Subcutaneous adipose tissue (tissue), 4 donors: Measurements from ENCODE around the gene DNER. TPM values are rescaled to one million over a fixed set of nuclear protein-coding genes. Genes with fewer than 3 reads are reported as not detected.

Experiments used
- total RNA-seq, 4 donors: library from RNA; depleted of rRNA; stranded (reverse); fragments of >200 nt; gene quantifications; one replicate each; pipeline ENCODE4 v1.1.0, GENCODE V29; 2016
- TF ChIP-seq, protein P1 (sequence below): fragments of 450-650 bp; IDR thresholded peaks from one replicate; pipeline ENCODE4 v1.5.1; 2016; ENCODE audit warnings: low read depth, mild to moderate bottlenecking, control low read depth, antibody characterized with exemption, moderate library complexity

The DNER gene
- total RNA-seq, 4 donors from 2014 or later: 0.57 to 6.2 (median 3.4) TPM

DNA sequence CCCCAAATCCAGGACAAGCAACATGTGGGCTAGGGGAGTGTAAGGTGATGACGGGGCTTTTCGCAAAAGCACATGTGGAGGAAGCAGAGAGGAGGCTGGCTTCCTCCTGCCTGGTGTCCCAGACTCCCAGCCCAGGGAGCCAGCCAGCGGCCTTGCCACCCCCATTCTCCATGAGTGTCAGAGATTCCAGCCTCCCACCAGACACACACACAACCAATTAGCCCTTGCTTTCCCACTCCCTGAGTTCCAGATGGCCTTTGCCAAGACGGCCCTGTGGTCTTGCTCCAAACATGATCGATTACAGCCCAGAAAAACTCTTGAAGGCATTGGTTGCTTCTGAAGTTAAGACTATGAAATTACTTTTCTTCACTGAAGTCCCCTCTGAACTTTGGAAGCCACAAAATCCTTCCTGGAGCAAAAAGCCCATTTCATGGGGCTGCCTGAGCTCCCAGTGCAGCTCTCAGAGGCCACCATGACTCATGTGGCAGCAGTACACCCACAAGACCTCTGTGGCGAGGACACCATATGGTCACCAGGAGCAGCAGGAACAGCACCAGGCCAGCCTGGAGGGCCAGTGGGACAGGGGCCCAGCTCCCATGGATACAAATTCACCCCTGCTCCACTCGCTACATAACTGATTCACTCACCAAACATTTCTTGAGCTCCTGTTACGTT, 374.1 kb downstream of the DNER start:
- TF ChIP-seq, protein P1, sequence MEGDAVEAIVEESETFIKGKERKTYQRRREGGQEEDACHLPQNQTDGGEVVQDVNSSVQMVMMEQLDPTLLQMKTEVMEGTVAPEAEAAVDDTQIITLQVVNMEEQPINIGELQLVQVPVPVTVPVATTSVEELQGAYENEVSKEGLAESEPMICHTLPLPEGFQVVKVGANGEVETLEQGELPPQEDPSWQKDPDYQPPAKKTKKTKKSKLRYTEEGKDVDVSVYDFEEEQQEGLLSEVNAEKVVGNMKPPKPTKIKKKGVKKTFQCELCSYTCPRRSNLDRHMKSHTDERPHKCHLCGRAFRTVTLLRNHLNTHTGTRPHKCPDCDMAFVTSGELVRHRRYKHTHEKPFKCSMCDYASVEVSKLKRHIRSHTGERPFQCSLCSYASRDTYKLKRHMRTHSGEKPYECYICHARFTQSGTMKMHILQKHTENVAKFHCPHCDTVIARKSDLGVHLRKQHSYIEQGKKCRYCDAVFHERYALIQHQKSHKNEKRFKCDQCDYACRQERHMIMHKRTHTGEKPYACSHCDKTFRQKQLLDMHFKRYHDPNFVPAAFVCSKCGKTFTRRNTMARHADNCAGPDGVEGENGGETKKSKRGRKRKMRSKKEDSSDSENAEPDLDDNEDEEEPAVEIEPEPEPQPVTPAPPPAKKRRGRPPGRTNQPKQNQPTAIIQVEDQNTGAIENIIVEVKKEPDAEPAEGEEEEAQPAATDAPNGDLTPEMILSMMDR: no peak

DNA sequence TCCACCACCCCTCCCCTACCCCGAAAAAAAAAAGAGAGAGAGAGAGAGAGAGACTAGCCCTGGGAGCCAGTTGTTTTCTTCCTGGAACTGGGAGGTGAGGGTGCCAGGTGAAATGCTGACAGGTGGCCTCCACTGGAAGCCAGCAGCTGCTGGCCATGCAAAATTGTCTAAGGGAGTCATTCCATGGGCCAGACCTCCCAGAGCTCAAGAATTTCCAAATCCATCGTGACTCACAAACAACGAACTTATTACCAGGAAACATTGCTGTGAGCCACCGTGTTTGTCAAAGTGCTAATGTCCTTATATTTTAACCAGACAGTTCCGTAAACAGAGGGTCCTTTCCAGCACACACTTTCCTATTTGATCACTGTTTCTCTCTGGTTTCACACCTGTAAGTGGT, 374.7 kb downstream of the DNER start:
- TF ChIP-seq, protein P1: no peak

DNA sequence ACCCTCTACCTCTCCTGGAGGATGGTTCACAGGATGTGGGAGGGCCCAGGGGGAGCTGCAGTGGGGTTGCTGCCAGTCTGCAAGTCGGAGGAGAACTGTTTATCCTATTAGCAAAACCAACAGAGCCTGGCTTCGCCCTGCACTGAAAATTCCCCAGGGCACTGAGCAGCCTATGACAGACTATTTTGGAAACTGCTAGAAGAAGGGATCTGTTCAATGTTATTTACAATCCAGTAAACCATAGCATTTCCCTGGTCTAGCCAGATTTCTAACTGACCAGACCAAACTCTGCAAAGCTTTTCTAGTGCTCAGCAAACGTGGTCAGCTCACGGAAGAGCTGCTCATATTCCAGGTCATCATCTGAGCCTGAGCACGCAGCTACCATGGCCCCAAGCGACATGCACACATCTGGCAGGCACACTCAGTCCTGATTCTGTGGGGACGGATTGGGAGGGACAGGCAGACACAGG, 378.4 kb downstream of the DNER start:
- TF ChIP-seq, protein P1: no peak

DNA sequence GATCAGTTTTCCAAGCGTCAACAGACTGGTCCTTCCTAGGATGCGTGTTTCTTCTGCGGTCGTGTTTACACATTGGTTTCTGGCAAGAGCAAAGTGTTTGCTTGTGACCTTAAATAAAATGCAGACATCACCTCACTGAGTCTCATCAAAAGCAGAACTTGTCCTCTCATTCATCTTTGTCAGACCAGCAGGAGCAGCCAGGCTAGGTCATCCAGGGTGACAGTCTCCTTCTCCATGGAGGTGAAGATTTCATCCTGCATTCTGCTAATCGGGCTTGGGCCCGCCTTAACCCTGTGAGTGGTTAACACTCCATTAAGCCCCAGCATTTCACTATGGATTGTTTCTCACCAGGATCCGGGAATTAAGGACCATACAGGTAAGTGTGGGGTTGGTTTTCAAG, 379.0 kb downstream of the DNER start:
- TF ChIP-seq, protein P1: no peak

DNA sequence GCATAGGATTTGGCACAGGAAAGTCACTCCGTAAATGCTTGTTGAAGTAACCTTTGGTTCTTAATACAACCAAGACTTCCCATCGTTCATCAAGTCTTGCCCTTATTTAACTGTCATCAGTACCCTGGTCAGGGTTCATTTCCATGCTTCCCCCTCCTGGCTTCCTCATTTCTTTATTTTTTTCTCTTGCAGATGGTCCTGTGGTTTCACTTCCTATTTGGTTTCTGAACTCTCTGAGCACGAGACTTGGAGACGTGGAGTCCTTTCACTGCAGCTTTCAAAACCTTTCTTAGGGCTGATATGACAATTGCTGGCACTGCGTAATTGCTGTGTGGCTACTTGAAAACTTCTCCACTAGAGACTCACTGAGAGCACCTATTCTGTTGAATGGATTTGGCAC, 383.4 kb downstream of the DNER start:
- TF ChIP-seq, protein P1: no peak

DNA sequence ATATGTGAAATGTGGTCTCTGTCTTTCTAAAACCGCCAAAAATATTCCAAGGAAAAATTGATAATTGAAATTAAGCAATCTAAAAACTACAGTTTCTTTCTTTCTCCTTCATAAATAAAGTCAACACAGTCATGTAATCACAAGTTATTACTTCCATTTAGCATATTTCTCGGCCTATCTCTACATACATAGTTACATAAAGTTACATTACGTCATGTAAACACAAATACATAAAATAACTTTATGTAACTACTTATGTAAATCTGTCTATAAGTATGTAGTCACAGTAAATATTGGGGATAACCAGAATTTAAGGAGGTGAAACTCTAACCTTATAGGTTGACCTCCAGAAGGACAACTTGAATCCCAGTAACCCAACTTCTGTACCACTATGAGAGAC, 394.8 kb downstream of the DNER start:
- TF ChIP-seq, protein P1: no peak

DNA sequence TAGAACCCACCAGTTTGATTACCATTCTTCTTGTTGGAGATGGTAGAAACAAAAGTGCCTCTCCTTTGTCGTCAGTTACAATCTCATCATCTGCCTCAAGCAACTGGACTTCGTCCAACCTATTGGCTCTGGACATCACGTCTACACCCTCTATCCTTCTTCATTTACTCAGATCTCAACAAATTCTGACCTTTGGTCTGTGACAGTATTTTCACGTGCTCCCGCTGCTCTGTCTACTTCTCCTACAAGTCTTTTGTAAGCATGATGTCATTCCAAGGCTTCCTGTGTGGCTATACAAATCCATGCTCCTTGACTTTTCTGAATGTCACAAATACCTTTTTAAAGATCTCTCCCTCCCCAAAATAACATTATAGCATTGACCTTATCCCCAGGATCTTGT, 400.2 kb downstream of the DNER start:
- TF ChIP-seq, protein P1: no peak
